Measurements from ENCODE around the gene CRACR2B. TPM values are rescaled to one million over a fixed set of nuclear protein-coding genes. Genes with fewer than 3 reads are reported as not detected.

Gene CRACR2B
- total RNA-seq, 1 donor from 2014 or later: 8.0 TPM

DNA sequence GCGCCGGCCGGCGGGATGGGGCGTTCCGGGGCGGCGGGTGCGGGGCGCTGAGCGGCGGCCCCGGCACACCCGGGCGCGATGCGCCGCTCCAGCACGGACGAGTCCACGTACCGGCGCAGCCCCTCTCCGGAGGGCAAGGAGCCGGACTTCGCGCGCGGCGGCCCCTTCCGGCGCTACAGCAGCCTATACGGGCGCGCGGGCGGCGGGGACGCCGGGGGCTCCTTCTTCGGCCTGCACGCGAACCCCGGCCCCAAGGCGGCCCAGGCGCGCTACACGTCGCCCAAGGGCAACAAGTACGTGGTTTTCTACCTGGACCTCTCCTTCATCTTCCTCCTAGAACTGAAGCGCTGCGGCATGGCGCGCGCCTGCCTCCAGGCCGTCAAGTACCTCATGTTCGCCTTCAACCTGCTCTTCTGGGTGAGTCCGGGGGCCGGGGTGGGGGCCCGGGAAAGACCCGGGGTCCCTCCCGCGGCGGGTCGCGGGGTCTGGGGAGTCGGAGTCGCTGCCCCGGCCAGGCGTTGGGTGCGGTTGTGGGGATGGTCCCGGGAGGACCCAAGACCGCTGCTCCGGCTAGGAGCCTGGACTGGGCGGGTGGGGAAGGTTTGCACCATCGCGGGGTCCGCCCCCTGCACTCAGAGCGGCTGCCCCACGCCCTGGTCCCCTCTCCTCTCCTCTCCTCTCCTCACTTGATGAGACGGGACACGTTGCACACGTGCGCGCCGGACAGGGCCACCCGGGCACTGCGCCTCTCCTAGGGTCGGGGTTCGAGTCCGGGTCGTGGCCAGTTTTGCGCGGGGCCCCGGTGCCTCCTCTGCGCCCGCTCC, 22.4 kb downstream of the CRACR2B start:
- intact Hi-C loops (cut with micrococcal nuclease): loop anchor here (5.0 kb wide), 1 partner anchor 62 kb away; the partner anchor contains the start of gene CHID1

DNA sequence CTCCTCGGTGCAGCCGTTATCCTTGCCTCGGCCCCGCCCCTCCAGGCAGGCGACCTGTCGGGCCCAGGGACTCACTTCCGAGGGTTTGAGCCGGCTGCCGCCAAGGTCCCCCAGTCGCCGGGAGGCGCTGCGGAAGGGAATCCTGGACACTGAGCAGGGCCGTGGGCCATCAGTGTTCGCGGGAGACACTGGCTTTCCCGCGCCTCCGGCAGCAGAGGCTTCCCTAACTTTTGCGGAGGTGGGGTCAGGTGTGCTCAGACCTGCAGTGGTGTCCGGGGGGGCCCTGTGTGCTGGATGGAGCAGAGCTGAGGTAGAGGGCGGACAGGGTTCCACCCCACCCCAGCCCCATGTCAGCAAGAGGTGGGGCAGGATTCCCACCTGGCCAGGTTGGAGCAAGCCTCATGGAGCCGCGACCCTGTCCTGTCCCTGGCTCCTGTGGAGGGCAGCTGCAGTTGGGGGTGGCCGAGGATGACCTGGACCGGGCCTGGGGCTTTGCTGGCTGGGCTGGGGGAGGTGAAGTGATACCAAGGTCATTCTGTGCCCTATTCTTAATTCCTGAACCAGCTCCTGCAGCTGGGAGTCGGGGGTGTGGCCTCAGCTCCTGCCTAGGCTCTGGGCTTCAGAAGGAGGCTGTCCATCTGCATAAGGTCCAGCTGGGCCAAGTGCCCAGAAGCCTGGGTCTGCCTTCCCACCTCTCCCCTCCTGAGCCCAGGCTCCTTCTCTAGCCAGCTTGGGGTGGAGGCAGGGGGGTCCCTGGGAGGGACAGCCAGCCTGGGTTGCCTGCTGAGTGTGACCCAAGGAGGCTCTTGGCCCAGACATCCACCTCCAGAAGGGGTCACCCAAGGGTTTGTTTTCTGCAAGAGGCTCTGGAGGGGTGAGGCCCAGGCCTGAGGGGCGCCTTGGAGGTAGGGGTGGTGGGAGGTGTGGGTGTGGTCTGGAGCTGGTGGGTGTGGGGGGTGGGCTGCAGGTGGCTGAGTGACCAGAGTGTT, 23.4 kb downstream of the CRACR2B start:
- intact Hi-C loops (cut with micrococcal nuclease): no loop called here

DNA sequence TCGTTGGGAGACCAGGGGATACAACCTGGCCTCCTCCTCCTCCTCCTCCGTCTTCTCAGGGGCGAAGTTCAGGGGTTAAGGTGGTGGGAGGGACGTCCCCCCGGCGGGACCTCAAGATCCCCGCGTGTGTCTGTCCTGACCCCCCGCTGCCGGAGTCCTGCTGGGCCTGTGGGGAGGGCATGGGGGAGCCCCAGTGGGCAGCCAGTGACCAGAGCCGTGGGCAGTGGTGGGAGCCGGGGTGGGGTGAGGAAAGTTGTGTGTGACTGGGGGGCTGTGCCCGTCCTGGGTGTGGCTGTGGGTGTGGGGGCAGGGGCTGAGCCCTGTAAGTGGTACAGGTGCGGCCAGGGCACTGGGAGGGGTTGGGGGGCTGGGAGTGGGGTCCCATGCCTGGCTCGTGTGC, 25.0 kb downstream of the CRACR2B start:
- intact Hi-C loops (cut with micrococcal nuclease): no loop called here

DNA sequence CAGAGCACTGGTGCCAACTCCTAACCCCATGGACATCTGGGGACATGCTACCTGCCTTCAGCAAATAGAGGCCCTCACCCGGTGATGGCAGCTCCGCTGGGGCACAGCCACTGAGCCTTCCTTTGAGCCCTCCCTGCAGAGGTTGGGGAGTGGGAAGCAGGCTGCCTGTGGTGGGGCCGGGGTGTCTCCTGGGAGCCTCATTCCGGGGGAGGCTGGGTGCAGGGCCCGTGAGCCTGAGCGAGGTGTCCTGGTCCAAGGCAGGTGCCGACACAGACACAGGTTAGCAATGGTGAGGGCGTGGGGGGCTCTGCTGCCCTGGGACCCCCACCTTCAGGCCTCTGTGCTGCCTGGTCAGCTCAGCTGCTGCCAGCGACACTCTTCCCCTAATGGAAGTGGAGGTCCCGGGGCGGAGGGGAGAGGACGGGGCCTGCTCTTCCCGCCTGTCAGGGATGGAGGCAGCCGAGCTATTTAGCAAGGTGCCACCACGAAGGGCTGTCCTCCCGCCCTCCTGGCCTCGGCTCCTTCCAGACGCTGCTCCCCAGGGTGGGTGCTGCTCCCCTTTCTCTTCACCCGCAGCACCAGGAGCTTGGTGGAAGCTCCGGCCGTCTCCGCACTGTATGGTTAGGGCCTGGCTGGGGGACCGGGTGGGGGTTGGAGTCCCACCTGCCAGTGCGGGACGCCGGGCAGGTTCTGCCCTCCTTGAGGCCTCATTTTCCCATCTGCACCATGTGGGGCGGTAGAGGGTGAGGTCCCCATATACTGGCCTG, 26.1 kb downstream of the CRACR2B start:
- intact Hi-C loops (cut with micrococcal nuclease): no loop called here

DNA sequence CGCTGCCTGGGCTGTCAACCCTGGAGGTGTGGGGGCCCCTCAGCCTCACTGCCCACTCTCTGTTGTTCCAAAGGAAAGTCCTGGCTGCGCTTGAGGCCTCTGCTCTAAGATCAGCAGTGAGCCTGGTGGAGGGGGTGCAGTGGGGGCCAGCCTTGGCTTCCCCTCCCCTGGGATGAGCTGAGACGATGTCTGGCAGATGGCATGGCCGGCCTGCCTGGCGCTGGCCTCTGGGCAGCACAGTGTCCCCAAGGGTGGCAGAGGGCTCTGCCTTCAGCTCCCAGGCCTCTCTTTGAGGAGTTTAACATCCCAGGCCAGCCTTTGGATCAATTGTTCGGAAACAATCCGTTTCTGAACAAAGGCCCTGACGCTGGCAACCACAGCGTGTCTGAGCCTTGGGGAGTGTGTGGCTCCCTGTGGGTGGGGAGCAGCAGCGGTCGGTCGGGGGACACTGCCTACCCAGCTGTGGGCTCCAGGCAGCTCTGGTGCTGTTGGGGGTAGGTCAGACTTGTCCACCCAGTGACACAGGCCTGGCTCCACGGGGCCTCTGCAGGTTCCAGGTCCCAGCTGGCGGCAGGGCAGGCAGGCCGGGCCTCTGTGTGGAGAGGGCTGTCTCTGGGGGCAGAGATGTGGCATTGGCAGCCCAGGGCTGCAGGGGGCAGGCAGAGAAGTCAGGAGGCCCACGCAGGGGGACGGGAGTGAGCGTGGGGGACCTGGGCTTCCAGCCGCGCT, 27.0 kb downstream of the CRACR2B start:
- intact Hi-C loops (cut with micrococcal nuclease): no loop called here

DNA sequence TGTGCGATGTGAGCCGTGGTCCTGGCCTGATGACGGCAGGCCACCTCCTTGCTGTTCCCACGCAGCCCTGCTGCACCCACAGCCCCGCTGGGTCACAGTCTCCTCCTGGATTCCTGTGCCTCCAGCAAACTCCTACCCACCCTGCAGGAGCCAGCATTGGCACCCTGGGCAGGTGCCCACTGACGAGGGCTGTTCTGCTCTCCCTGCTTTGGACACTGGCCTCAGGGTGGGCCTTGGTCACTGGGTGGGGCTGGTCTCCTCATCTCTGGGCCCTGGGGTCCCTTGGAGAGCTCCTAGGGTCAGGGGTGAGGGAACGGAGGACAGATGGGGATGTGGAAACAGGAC, 27.6 kb downstream of the CRACR2B start:
- intact Hi-C loops (cut with micrococcal nuclease): no loop called here

DNA sequence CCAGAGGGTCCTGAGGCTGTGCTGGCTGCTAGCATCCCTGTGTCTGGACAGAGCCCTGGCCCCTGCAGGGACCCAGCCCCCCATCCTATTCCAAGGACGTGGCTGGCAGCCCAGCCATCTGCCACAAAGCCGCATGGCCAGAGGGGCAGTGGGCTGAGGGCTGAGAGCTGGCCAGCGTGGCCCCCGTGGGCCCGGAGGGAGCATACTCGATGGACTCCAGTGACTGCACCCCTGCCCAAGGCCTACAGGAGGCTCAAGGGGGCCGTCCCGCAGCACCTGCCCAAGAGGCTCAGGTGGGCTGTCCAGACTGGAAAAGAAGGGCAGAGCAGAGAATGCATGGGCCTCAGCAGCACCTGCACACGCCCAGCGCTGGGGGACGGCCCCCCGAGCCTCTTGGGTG, 28.1 kb downstream of the CRACR2B start:
- intact Hi-C loops (cut with micrococcal nuclease): no loop called here

DNA sequence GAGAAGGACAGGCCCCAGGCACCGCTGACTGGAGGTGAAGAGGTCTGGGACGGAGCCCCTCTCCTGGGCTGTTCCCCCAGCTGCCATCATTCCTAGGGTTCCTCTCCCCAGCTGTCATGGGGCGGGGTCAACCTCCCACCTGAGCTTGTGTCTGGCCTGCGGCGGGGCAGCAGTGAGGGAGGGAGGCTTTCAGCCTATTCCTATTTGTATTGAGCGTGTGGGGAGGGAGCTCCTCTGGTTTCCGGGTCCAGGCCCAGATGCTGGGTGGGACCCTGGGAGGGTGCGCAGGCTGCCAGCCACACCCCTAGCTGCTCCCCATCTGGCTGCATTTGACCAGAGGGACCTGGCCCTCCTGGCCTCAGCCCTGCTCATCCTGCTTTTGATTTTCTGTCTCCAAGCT, 28.7 kb downstream of the CRACR2B start:
- intact Hi-C loops (cut with micrococcal nuclease): no loop called here

DNA sequence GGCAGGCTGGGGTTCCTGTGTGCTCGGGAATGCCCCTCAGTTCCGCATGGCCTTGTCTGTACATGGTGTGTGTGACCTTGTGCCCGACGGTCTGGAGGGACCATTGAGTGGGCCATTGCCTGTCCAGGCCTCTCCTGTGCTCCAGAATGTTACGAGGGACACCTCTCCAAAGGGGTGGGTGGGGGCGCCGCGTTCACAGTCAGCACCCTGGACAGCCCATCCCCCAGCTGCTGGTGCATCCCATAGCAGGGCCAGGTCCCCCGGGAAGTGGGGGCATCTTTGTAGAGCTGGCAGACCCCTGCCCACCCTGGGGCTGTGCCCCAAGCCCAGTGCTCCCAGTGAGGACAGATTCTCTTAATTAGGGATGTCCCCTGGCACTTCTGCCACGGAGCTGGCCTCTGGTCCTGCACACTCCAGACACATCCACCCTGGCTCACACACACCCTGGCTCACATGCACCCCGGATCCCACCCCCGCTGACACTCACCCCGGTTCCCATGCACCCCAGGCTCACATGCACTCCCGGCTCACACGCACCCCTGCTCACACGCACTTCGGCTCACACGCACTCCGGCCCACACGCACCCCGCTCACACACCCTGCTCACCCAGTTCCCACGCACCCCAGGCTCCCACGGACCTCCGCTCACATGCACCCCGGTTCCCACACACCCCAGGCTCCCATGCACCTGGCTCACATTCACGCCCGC, 30.5 kb downstream of the CRACR2B start:
- intact Hi-C loops (cut with micrococcal nuclease): no loop called here

DNA sequence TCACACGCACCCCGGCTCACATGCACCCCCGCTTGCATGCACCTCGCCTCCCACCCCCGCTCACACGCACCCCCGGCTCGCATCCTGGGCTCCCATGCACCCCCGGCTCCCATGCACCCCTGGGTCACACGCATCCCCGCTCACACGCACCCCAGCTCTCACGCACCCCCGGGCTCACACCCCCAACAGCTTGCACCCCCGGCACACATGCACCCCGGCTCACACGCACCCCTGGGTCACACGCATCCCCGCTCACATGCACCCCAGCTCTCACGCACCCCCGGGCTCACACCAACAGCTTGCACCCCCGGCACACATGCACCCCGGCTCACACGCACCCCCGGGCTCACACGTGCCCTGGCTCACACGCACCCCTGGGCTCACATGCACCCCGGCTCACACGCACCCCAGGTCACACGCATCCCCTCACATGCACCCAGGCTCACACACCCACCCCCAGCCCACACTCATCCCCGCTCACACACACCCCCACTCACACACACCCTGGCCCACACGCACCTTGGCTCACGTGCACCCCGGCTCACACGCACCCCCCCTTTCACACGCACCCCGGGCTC, 31.1 kb downstream of the CRACR2B start:
- intact Hi-C loops (cut with micrococcal nuclease): no loop called here

DNA sequence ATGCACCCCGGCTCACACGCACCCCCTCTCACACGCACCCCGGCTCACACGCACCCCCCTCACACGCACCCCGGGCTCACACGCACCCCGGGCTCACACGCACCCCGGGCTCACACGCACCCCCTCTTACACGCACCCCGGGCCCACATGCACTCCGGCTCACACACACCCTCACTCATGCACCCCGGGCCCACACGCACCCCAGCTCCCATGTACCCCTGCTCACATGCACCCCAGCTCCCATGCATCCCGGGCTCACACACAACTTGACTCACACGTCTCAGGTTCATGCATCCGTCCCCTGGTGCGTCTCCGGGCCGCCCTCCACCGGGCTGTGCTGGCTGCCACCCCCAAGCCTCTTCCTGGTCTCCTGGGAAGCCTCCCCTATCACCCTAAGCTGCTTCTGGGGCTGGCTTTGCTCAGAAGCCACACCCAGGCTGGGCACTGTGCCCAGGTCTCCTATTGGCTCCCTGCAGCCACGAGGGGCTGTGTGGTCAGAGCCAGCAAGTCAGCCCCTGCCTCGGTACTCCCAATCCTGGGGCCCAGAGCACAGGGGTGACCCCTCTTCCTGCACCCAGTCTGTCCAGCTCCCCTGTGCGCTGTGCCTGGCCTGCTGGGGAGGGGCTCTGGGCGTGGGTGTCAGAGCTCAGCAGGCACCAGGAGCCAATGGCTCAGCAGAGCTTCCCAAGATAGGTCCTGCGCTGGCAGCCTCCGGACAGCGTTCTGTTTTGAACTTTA, 31.8 kb downstream of the CRACR2B start:
- intact Hi-C loops (cut with micrococcal nuclease): no loop called here

DNA sequence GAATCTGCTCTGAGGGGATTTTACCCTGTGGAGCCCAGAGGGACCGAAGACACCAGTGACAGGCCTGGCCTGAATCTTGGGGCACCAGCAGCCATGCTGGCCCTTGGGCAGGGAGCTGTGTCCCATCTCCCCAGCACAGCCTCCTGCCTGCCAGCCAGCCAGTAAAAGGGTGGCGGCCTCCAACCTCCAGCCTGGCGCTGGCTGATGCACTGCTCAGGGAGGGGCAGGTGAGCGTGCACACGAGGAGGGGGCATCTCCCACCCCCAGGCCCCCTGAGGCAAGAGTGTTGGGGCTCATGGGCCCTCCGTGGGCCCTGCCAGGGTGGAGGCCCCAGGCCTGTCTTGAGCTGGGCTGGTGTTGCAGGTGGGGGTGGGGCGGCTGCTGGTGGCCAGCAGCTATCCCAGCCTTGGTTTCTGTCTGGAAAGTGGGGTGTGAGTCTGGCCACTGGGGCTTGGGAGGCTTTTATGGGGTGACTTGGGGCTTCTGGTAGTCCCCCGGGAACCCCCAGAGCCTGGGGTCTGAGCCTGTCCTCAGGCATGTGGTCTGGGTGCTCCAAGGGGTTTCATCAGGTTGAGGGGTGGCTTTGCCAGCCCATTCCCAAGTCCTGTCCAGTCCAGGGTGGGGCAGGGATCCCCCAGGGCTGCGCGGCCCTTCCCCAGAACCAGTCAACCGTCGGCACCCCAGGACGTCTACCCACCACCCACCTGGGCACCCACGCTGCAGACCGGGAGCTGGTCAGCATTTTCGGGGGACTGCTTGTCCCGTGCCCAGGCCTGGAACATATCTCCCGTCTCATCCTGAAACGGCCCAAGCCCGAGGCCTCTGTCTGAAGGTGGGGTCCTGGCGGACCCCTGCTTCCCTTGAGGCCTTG, 32.8 kb downstream of the CRACR2B start:
- intact Hi-C loops (cut with micrococcal nuclease): no loop called here

DNA sequence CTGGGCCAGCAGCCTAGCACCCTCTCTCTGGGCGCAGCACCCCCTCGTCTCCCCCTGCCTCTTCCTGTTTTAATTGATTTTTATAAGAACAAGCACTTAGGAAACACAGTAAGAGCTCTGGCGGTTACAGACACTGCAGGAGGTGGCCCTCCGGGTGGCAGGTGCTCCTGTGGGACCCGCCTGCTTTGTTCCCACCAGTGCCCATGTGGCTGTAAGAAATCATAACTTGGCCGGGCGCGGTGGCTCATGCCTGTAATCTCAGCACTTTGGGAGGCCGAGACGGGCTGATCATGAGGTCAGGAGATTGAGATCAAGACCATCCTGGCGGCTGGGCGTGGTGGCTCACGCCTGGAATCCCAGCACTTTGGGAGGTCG, 33.4 kb downstream of the CRACR2B start:
- intact Hi-C loops (cut with micrococcal nuclease): no loop called here

DNA sequence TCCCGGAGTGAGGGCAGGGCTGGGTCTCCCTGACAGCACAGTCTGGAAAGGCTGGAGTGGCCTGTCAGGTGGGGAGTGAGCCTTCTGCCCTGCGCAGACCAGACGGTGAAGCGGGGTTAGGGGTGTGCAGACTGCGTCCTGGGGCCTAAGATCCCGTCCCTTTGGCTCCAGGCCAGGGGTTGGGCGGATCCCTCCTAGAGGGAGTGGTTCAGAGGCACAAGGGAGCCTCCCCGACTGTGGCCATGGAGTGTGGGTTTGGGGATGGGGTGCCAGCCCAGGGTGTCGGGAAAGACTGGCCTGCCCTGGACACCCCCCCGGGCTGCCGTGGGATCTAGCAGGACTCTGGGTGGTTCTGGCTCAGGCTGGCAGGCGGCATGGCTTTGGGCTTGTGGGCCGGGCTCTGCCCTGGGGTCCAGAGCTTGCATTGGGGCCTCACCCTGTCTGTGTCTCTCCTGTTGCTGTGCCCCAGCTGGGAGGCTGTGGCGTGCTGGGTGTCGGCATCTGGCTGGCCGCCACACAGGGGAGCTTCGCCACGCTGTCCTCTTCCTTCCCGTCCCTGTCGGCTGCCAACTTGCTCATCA, 34.5 kb downstream of the CRACR2B start:
- intact Hi-C loops (cut with micrococcal nuclease): no loop called here

DNA sequence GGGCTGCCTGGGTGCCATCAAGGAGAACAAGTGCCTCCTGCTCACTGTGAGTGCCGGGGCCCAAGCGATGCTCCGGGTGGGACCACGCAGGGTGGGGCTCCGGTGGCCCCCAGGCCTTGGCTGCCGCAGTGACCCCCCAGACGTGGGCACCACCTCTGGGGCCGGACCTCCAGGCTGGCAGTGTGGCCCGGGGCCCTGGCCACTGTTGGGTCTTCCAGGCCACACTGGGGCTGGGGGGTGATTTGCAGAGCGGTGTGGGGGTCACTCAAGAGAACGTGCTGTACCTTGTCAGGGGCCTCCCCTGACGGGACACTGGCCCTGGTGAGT, 34.9 kb downstream of the CRACR2B start:
- intact Hi-C loops (cut with micrococcal nuclease): no loop called here

DNA sequence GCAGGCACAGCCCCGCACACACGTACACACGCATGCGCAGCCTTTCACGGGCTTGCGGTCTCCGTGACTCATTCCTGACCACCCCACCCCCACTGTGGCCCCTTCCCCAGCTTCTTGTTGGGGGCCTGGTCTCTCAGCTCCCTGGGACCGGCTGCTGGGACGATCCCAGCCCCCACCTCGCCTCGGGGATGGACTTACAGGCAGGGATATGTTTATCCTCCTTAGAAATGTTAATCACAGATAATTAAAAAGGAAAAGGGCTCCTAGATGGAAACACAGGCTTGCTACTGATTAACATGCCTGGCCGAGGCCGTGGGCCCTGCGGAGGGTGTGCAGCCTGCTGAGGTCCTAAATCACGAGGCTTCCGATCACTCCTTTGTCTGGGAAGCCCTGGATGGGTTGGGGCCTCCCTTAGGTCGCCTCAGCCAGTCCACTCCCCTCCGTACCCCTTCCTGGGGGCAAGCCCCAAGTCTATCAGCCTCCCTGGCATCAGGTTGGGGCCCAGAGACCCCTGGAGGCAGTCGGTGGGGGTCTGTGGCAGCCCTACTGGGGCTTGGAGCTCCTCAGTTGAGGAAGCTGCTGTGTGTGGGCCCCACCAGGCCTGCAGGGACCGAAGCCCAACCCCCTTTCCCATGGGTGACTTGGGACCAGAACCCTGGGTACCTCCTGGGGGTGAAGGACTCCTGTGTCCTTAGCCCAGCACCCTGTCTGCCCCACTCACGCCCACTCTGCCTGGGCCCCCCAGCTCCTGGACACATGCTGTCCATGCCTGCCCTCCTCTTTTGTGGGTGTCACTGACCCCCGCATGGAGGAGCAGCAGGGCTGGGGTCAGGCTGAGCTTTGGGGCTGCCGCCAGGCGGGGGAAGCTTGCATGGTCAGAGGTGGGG, 35.5 kb downstream of the CRACR2B start:
- intact Hi-C loops (cut with micrococcal nuclease): no loop called here
